ENCODE results near the gene CLIC3. TPM values are rescaled to one million over a fixed set of nuclear protein-coding genes. Genes with fewer than 3 reads are reported as not detected.

CLIC3 gene
- total RNA-seq, 1 experiment from 2014 or later = 4.3 TPM

DNA sequence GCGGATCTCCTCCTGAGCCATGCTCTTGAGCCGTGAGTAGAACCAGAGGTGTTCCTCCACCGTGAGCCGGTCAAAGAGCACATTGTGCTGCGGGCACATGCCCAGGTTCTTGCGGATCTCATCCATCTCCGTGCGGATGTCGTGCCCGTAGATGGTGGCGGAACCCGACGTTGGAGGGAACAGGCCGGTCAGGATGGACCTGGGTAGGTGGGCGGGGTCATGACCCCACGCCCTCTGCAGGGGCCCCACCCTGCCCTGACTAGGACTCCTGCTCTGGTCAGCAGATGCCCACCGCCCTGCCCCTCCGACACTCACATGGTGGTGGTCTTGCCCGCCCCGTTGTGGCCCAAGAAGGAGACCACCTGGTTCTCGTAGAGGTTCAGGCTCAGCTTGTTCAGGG, 19.6 kb upstream of the CLIC3 start:
- Histone ChIP-seq H3K4me3 (ENCODE audit: low read length) (no peak overlapping the region), H3K79me2 (ENCODE audit: low read length) (no peaks in the 10 kb centered on the region), H3K36me3 (ENCODE audit: low read depth, low read length) (no peaks in the 10 kb centered on the region), H3K27ac (ENCODE audit: low read length) (no peak overlapping the region), H3K9ac (ENCODE audit: low read length) (no peak overlapping the region), H3K27me3 (ENCODE audit: low read length) (no peaks in the 10 kb centered on the region), H3K4me1 (ENCODE audit: insufficient read depth, low read length) (no peaks in the 10 kb centered on the region), H3F3A (ENCODE audit: low read length, unreplicated experiment) (no peaks in the 10 kb centered on the region), H3K9me2 (replicated peaks; ENCODE audit: low read length) (no peaks in the 10 kb centered on the region), H2AFZ (ENCODE audit: low read length) (no peak overlapping the region), H3K9me3 (ENCODE audit: low read length) (no peaks in the 10 kb centered on the region), H4K20me1 (ENCODE audit: low read length) (no peaks in the 10 kb centered on the region), H3K4me2 (ENCODE audit: low read length) (no peak overlapping the region)
- POLR2A ChIA-PET (ENCODE audit: unreplicated experiment) = no interaction called here
- no peak for DNase-seq
- no TSS peak for BruUV-seq (replicated peaks)
- CTCF ChIA-PET = no interaction called here
- intact Hi-C loops (cut with micrococcal nuclease) = no loop called here
- no peak for TF ChIP-seq EZH2phosphoT487 (IDR thresholded peaks at IDR 0.05; ENCODE audit: borderline replicate concordance, low read length)
- no peak for TF ChIP-seq CTCF (conservative IDR thresholded peaks at IDR 0.05; ENCODE audit: low read depth, low read length)
- no peak for TF ChIP-seq EZH2 (IDR thresholded peaks at IDR 0.05; ENCODE audit: low read length, unreplicated experiment)
- ATAC-seq = no peak

DNA sequence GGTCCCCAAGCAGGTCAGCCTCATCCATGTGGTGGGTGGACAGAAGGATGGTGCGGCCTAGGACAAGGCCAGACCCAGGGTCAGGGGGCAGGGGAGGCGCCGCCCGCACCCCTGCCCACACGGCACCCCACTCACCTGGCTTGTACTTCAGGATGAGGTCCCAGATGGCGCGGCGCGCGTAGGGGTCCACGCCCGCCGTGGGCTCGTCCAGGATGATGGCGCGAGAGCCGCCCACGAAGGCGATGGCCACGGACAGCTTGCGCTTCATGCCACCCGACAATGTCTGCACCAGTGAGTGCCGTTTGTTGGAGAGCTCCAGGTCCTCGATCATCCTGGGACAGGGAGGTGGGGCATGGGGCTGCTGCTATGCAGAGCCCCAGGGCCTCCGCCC, 19.2 kb upstream of the CLIC3 start:
- Histone ChIP-seq H3K9me3 (ENCODE audit: low read length) (no peaks in the 10 kb centered on the region), H3K4me2 (ENCODE audit: low read length) (no peak overlapping the region), H3K4me1 (ENCODE audit: insufficient read depth, low read length) (no peaks in the 10 kb centered on the region), H3K27ac (ENCODE audit: low read length) (no peak overlapping the region), H3F3A (ENCODE audit: low read length, unreplicated experiment) (no peaks in the 10 kb centered on the region), H3K9ac (ENCODE audit: low read length) (no peak overlapping the region), H3K36me3 (ENCODE audit: low read depth, low read length) (no peaks in the 10 kb centered on the region), H3K9me2 (replicated peaks; ENCODE audit: low read length) (no peaks in the 10 kb centered on the region), H2AFZ (ENCODE audit: low read length) (no peak overlapping the region), H3K79me2 (ENCODE audit: low read length) (no peaks in the 10 kb centered on the region), H4K20me1 (ENCODE audit: low read length) (no peaks in the 10 kb centered on the region), H3K27me3 (ENCODE audit: low read length) (no peaks in the 10 kb centered on the region), H3K4me3 (ENCODE audit: low read length) (no peak overlapping the region)
- DNase-seq (no peak), ATAC-seq (no peak)
- TSS peak; percentile 20 for BruUV-seq (replicated peaks)
- intact Hi-C loops (cut with micrococcal nuclease) = no loop called here
- POLR2A ChIA-PET (ENCODE audit: unreplicated experiment) = no interaction called here
- TF ChIP-seq EZH2phosphoT487 (IDR thresholded peaks at IDR 0.05; ENCODE audit: borderline replicate concordance, low read length) = no peak
- no peak for TF ChIP-seq CTCF (conservative IDR thresholded peaks at IDR 0.05; ENCODE audit: low read depth, low read length)
- no peak for TF ChIP-seq EZH2 (IDR thresholded peaks at IDR 0.05; ENCODE audit: low read length, unreplicated experiment)
- CTCF ChIA-PET = no interaction called here

- intact Hi-C loops (cut with micrococcal nuclease) = no loop called here
- no peaks in the 10 kb centered on the region for H3K79me2 ChIP-seq (ENCODE audit: low read length)
- ATAC-seq = no peak
- no peak overlapping the region for H3K4me2 ChIP-seq (ENCODE audit: low read length)
- BruUV-seq (replicated peaks) = no TSS peak
- H3K9ac ChIP-seq (ENCODE audit: low read length) = no peak overlapping the region
- DNase-seq = no peak
- H3K9me3 ChIP-seq (ENCODE audit: low read length) = no peaks in the 10 kb centered on the region
- no peaks in the 10 kb centered on the region for H3K9me2 ChIP-seq (replicated peaks; ENCODE audit: low read length)
- no peaks in the 10 kb centered on the region for H4K20me1 ChIP-seq (ENCODE audit: low read length)
- no peak overlapping the region for H3K27ac ChIP-seq (ENCODE audit: low read length)
- ChIA-PET CTCF (no interaction called here), POLR2A (ENCODE audit: unreplicated experiment) (no interaction called here)
- TF ChIP-seq EZH2 (IDR thresholded peaks at IDR 0.05; ENCODE audit: low read length, unreplicated experiment) = no peak
- no peak for TF ChIP-seq CTCF (conservative IDR thresholded peaks at IDR 0.05; ENCODE audit: low read depth, low read length)
- TF ChIP-seq EZH2phosphoT487 (IDR thresholded peaks at IDR 0.05; ENCODE audit: borderline replicate concordance, low read length) = no peak
- no peaks in the 10 kb centered on the region for H3F3A ChIP-seq (ENCODE audit: low read length, unreplicated experiment)
- H3K36me3 ChIP-seq (ENCODE audit: low read depth, low read length) = no peaks in the 10 kb centered on the region
- H3K4me3 ChIP-seq (ENCODE audit: low read length) = no peak overlapping the region
- H3K4me1 ChIP-seq (ENCODE audit: insufficient read depth, low read length) = no peaks in the 10 kb centered on the region
- no peaks in the 10 kb centered on the region for H3K27me3 ChIP-seq (ENCODE audit: low read length)
- H2AFZ ChIP-seq (ENCODE audit: low read length) = no peak overlapping the region
These were observed 18.6 kb upstream of the CLIC3 start for GRCh38 chr9:137014776-137015539.

Measured in PC-3 (cell line).